Anterior cingulate cortex (tissue), 58 donors: ENCODE data around the gene THOC1.
A peak's percentile ranks its signal among the peaks of the same experiment; 100 is the strongest.

Source experiments
- DNase-seq, 58 donors: peaks; one replicate each; lab custom pipeline; 2025; lab: John Stamatoyannopoulos, UW

The THOC1 gene

DNA sequence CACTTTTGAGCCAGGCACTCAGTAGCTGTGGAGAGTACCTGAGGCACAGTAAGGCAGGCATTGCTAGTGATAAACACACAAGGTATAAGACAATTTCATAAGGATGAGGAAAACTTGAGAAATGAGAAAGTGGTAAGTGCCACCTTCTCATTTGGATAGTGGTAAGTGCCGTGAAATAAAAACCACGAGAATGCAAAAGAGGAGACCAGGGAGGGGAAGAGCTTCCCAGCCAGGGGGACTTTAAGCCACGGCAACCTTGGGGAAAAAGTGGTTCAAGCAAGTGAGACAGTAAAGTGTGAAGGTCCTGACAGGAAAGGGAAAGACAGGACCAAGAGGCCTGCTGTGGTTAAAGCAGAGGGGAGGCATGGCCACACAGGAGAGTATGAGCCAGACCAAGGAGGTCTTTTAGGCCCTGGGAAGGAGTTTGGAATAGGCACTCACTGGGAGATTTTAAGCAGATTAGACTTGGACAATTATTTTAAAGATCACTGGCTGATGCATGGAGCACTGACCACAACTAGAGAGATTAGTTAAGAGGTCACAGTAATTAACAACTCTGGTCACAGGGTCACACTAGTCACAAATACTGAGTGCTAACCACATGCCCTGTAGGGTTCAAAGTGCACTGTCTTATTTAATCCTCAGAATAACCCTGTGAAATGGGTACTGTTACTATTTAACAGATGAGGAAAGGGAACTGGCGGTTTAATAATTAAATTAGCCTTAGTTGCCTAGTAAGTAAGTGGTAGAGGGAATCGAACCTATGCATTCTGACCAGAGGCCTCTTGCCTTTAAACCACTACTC, 50.1 kb downstream of the THOC1 start:
- no peak for DNase-seq

DNA sequence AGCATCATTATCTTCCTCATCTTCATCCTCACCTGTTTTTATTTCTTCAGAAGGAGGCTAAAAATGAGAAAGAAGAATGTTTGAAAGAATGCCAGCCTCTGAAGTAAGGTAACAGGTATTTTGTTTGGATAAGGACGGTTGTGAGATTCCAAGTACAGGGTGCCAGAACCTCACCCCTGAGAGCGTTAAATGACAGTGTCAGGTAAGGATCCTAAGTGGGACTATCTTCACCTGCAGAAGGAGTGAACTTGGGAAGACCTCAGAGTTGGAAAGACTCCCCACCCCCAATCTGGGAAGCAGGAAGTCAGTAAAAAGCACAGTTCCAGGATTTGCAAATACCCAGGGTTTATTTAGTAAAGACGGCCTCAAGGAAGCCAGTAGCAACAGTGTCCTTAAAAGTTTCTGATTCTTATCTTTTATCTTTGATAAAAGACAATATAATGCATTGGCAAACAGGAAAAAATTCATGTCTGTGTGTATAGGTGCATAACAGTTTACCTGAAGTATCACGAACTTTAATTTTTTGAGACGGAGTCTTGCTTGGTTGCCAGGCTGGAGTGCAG, 52.3 kb downstream of the THOC1 start:
- no peak for DNase-seq

DNA sequence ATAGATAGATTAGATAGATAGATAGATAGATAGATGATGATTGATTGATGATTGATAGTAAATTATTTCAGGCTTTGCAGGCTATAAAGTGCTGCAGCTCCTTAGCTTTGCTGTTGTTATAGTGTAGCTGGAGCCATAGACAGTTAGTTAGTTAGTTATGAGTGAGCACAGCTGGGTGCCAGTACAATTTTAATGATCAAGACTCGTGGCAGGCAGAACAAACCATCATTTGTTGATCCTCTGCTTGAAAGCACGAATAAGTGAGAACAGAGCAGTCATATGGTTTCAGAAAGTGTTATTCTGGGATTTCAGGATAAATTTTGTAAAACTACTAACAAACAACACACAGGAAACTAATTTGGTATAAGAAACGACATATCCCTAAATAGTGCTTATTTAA, 53.9 kb downstream of the THOC1 start:
- peak in 4 of 58 donors; percentile 8 to 23 (median 14) for DNase-seq

DNA sequence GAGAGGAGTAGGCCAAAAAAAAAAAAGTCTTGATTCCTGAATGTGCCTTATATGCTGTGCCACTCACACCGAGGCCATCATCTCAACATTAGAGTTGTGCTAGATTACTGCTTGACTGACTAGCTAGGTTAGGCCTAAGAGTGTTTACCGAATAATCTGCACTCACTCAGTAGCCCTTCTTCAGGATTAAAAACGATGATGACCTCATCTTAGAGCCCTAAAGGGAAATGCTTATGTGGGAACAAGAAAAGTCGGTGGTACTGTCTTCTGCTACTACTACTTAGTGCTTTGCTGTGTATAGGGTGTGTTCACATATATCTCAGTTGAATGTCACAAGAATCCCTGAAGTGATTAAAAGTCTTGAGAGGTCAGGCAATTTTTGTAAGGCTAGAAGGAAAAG, 54.3 kb downstream of the THOC1 start:
- DNase-seq = no peak

DNA sequence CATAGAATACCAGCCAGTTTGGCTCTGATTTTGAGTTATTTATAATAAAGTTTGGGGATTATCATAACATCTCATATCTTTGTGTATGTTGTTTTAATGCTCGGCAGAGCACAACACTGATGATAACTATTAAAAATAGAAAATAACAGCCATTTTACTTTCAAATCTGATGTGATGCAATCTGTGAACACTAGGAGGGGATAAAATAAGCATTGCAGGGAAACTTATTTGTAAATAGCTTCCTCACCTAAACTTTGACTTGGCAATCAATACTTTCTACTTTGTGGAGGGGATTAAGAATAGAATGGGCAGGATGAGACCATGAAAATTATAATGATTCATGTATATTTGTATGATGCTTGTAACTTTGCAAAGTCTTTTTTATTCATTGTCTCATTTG, 55.1 kb downstream of the THOC1 start:
- no peak for DNase-seq

DNA sequence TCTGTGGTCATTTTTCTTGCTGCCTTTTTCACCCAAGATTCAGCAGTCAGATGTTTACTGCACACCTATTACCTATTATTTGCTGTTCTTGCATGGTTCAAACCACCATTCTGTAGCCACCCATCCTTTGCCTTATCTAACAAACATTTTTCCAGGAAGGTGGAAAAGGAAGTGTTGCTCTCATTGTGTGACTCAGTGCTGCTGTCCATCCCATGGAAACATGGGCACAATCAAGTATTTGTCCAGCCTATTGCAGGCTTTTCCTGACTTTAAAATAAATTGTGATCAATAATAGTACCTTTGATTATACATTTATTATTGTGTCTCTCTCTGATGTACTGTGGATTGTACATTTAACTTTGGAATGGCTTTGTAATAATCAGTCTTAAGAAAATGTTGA, 56.3 kb downstream of the THOC1 start:
- DNase-seq = no peak

DNA sequence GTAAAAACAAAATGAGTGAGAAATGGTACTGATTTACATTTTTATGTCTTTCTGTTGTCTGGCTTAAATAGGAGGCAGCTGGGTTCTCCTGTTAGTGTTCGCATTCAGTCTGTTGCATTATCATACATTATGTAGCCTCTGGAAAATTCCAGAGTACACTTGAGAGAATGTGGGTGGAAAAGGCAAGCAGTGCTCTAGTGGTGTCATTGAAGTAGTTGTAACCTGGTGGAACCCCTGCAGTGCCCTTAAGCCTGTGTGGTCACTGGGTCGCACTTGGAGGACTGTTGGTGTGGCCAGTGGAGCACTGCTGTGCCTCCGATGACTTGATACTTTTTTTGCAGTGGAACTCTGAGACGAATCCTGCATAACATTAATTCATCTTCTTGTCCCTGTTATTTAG, 57.1 kb downstream of the THOC1 start:
- DNase-seq = no peak

DNA sequence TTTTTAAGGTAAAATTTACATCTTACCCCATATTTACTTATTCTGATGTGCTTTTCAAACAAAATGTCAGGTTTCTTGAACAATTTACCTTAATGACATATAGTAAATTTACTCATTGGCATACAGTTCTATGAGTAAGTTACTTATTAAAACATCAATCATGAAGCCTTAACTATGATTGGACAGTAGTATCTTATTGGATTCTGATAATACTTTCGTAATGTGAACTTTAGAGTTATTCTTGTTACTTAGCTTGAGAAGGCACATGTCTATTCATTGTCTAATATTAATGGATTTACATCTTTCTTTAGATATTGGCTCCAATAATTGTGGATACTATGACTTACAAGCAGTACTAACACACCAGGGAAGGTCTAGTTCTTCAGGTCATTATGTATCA, 57.8 kb downstream of the THOC1 start:
- no peak for DNase-seq

DNA sequence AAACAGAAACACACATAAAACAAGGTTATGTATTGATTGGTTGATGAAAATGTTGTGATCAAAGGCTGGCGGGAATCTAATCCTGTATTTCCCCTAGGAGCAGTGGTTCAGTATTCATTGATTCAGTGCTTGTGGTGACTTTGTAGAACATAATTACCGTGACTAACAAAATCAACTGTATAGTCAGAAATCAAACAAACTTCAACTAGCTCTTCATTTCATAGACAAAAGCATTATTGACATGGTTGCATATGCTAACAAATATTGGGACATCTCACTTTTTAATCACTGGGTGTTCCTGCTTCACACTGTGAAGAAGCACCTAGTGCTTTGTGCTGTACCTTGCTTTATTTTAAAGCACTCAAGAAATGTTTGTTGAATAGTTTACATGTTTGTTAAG, 68.1 kb downstream of the THOC1 start:
- no peak for DNase-seq

DNA sequence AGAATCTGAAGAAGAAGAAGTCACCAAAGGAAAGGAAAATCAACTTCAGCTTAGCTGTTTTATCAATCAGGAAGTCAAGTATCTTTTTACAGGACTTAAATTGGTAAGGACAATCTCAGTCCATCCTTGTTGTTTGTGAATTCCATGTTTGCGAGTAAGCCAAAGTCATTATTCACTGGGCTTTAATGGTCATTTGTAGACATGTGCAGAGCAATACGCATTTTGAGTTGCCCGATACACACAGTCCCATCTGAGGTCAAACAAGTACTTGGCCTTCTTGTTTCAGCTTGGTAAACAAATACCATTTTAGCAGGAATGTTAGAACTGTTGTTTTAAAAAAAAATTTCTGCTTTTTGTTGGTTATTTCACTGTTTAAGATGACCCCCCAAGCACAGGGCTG, 68.6 kb downstream of the THOC1 start:
- no peak for DNase-seq

DNA sequence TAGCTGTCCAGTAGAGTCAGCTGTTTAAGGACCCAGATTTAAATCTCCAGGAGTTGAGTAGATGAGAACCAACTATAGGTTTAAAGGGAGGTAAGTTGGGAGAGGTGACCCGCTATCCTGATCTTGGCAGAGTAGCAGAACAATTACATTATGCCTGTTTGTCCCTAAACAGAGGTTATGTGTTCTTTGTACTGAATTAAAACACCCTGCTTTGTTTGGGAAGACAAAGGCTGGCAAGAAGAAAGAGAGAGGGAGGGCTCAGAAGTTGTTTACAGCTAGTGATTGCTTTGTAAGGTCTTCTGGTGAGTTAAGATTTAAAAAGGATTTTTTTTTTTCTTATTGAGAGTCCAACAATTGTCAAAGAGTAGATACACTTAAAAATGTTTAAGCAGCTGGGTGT, 72.2 kb downstream of the THOC1 start:
- DNase-seq = peak in 1 of 58 donors; percentile 9

DNA sequence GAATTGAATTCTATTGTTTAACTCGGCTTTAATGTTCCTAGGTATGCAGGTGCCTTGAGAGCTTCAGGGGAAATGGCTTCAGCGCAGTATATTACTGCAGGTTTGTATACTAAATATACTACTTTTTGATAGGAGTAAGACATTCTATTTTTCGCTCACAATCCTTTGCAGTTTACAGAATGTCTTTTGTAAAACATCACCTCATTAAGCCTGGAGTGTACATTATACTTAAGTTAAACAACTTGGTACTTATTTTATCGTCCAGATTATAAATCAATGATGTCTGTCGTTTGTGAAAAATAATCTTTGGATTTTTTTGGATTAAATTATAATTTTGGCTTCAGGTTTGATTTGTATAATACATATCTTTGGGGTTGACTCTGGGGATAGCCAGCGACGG, 75.0 kb downstream of the THOC1 start:
- DNase-seq = no peak

DNA sequence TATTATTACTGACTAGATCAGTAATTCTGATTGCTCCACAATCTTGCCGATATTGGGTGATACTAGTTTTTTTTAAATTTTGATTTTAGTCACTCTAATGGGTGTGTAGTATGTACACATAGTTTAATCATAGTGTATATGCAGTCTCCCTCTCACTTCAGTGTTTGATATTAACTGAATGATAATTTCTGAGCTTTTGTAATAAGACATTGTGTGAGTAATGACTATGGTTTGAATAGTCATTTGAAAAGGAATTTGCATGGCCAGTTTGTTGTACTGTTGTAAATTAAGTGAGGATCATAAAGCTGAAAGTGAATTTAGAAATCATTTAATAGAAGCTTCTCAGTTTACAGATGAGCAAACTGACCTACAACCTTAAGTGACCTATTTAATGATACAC, 76.1 kb downstream of the THOC1 start:
- DNase-seq = no peak

DNA sequence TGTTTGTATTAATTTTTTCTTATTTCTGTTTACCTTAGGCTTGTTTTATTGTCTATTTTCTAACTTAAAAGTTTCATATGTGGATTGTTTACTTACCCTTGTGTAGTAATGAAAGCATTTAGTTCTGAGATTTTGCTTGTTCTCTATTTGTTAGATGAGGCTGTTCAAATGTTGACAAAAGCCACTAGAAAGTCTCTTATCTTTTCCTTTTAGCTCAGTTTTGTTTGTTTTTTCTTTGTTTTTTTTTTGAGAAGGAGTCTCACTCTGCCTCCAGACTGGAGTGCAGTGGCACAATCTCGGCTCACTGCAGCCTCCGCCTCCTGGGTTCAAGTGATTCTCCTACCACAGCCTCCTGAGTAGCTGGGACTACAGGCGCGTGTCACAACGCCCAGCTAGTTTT, 78.6 kb downstream of the THOC1 start:
- no peak for DNase-seq

DNA sequence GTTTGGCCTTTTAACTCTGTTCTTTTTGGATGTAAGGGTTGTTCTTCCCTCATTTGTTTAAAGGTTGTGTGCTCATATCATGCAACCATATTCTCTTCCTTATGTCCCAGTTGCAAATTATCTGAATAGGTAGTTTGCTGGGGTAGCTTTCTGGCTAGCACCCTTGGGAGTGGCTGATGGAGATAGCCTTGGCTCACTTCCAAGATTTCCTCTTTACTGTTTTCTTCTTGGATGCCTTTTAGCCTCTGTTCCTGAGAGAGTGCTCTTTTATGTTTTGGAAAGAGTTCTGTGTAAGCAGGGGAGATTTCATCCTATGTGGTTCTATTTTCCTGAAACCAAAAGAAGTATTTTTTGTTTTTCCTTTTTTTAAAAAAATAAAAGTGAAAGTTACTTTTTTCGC, 84.1 kb downstream of the THOC1 start:
- DNase-seq = no peak

DNA sequence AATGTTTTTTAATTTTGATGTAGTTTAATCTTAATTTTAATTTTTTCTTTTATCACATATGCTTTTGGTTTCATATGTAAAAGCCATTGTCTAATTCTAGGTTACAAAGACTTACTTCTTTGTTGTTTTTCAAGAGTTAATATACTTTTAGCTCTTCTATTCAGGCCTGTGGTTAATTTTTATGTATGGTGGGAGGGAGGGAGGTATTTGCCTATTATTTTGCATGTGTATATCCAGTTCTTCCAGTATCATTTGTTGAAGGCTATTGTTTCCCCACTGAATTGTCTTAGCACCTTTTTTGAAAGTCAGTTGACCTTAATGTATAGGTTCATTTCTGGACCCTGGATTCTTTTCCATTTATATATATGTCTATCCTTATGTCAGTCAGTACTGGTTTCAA, 86.1 kb downstream of the THOC1 start:
- DNase-seq = no peak

DNA sequence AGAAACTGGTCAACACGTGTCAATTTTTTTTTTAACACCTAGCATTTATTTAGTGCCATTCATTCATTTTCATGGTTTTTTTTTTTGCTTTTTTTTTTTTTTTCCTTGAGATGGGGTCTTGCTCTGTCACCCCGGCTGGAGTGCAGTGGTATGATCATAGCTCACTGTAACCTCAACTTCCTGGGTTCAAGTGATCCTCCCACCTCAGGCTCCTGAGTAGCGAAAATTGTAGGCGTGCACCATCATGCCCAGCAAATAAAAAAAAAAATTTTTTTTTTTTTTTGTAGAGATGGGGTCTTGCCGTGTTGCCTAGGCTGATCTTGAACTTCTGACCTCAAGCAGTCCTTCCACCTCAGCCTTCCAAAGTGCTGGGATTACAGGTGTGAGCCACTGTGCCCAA, 88.3 kb downstream of the THOC1 start:
- DNase-seq = no peak

DNA sequence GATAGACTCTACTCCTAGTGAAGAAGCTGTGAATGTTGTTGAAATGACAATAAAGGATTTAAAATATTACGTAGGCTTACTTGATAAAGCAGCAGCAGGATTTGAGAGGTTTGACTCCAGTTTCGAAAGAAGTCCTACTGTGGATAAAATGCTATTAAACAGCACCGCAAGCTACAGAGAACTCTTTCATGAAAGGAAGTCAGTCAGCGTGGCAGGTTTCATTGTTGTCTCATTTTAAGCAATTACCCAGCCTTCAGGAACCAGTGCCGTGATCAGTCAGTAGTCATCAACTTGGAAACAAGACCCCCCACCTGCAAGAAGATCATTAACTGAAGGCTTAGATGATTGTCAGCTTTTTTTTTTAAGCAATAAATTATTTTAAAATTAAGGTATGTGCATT, 95.5 kb downstream of the THOC1 start:
- DNase-seq = no peak
